Vagina (tissue), 2 donors: ENCODE results near the gene PLCE1.

Experiments
- POLR2A ChIP-seq, 2 donors: fragments of 450-650 bp; IDR thresholded peaks; one replicate each; pipeline ENCODE4 v1.6.1; 2017; ENCODE audit warnings: antibody characterized with exemption in 2 of 2, mild to moderate bottlenecking in 2 of 2, moderate library complexity in 2 of 2
- TF ChIP-seq, protein P1 (sequence below), 3 experiments: fragments of 450-650 bp in 2 of 3; fragments of 200-600 bp in 1 of 3; sonication (generic) in 1 of 3; IDR thresholded peaks; one replicate each; pipeline ENCODE4 v1.5.1; 2017 to 2019; ENCODE audit warnings: antibody characterized with exemption in 3 of 3, mild to moderate bottlenecking in 2 of 3, moderate library complexity in 2 of 3

DNA sequence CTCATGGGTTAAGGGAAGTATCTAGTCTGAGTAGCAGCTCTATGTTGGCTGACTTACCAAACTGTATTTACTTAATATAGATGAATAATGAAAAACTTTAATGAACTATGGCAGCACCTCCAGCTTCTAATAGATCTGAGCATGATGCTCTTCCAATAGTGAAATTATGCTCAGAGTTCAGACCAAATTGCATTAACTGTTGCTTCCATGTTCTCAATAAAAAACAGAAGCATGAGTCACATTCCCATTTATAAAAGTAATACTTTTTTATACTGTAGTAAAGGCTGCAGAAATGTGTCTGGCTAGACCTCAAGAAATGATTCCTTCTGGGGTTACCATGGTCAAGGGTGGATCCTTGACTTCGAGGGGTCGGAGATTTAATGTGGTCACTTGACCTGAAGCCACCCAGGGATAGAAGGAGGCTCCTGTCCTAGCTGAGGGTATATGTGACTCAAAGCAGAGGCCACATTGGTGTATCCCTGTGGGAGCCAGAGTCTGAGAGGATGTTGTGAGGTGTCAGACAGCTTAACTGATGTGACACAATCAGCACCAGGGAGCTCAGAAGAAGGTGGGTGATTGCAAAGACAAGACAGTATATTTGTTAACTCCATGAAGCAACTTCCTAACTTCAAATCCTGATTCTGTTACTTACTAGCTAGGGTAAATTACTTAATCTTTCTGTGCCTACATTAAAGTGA, 19.8 kb upstream of the PLCE1 start:
- TF ChIP-seq, protein P1, sequence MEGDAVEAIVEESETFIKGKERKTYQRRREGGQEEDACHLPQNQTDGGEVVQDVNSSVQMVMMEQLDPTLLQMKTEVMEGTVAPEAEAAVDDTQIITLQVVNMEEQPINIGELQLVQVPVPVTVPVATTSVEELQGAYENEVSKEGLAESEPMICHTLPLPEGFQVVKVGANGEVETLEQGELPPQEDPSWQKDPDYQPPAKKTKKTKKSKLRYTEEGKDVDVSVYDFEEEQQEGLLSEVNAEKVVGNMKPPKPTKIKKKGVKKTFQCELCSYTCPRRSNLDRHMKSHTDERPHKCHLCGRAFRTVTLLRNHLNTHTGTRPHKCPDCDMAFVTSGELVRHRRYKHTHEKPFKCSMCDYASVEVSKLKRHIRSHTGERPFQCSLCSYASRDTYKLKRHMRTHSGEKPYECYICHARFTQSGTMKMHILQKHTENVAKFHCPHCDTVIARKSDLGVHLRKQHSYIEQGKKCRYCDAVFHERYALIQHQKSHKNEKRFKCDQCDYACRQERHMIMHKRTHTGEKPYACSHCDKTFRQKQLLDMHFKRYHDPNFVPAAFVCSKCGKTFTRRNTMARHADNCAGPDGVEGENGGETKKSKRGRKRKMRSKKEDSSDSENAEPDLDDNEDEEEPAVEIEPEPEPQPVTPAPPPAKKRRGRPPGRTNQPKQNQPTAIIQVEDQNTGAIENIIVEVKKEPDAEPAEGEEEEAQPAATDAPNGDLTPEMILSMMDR (IDR thresholded peaks at IDR 0.05): no peak
- no peak for TF ChIP-seq POLR2A (IDR thresholded peaks at IDR 0.05)
